GM18870 (cell line): Measurements from ENCODE around the gene BIRC2.
"Not testable (repeated sequence)": the region's sequence is repeated elsewhere in the genome, so short reads cannot be mapped to it uniquely, and the experiment has no call there.

Source experiments
- ATAC-seq: cut with Tn5 transposase; IDR thresholded peaks from one replicate; pipeline ENCODE4 v1.9.1; 2021; ENCODE audit warnings: moderate library complexity; ENCODE audit not compliant: unreplicated experiment

Gene BIRC2

DNA sequence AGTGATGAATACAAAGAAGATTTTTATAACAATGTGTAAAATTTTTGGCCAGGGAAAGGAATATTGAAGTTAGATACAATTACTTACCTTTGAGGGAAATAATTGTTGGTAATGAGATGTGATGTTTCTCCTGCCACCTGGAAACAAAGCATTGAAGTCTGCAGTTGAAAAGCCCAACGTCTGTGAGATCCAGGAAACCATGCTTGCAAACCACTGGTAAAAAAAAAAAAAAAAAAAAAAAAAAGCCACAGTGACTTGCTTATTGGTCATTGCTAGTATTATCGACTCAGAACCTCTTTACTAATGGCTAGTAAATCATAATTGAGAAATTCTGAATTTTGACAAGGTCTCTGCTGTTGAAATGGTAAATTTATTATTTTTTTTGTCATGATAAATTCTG lies 24.5 kb upstream of the BIRC2 start:
- no peak for ATAC-seq

DNA sequence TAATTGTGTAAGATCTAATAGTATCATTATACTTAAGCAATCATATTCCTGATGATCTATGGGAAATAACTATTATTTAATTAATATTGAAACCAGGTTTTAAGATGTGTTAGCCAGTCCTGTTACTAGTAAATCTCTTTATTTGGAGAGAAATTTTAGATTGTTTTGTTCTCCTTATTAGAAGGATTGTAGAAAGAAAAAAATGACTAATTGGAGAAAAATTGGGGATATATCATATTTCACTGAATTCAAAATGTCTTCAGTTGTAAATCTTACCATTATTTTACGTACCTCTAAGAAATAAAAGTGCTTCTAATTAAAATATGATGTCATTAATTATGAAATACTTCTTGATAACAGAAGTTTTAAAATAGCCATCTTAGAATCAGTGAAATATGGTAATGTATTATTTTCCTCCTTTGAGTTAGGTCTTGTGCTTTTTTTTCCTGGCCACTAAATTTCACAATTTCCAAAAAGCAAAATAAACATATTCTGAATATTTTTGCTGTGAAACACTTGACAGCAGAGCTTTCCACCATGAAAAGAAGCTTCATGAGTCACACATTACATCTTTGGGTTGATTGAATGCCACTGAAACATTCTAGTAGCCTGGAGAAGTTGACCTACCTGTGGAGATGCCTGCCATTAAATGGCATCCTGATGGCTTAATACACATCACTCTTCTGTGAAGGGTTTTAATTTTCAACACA lies 23.3 kb upstream of the BIRC2 start:
- ATAC-seq: no peak

DNA sequence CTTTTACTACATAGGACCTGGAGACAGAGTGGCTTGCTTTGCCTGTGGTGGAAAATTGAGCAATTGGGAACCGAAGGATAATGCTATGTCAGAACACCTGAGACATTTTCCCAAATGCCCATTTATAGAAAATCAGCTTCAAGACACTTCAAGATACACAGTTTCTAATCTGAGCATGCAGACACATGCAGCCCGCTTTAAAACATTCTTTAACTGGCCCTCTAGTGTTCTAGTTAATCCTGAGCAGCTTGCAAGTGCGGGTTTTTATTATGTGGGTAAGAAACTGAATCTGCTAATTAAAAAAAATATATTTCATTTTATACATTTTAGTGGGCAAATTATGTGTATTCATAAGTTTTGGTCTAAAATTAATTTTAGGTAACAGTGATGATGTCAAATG lies 21.9 kb upstream of the BIRC2 start:
- no peak for ATAC-seq

DNA sequence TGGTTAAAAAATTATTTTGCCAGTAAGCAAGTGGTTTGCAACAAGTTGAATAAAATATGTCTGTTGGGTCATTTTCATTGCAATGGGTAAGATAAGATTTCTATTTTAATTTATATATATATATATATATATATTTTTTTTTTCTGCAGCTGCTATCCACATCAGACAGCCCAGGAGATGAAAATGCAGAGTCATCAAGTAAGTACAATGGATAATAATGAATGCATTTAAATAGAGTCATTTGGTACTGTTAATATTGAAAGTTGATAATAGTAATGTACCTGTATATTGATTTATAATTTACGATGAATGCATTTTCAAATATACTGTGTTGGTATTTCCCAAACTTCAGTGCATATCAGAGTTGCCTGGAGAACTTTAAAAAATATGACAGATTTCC lies 18.3 kb upstream of the BIRC2 start:
- no peak for ATAC-seq

DNA sequence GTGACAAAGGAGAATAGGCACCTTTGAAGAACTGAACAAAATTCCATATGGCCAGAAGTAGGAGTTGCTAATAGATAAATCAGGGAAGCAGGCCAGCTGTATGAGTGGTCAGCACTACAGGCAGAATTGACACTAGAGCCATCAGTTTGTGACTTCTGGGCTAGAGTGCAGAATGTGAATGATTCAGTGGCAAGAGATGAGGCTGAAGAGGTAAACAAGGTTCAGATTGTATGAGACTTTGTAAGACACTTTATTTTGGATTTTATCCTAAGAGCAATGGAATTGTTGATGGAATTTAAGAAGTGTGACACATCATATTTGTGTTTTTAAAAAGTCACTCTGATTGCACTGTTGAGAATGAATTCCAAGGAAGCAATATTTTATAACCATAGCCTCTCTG lies 16.8 kb upstream of the BIRC2 start:
- ATAC-seq: no peak

DNA sequence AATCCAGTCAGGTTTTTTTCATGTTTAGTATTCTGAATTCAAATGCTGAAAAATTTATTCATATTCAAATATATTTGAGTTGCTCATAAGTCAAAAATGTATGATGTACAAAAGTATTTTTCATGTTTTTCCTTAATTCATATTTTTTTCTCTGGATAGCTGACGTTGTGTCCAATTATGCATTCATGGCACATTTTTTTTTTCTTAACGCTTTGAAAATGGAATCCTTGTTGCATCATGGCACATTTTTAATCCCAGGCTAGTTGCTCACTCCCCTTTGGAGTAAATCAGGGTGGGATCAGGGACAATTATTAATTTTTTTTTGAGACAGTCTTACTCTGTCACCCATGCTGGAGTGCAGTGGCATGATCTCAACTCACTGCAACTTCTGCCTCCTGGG lies 15.7 kb upstream of the BIRC2 start:
- no peak for ATAC-seq

DNA sequence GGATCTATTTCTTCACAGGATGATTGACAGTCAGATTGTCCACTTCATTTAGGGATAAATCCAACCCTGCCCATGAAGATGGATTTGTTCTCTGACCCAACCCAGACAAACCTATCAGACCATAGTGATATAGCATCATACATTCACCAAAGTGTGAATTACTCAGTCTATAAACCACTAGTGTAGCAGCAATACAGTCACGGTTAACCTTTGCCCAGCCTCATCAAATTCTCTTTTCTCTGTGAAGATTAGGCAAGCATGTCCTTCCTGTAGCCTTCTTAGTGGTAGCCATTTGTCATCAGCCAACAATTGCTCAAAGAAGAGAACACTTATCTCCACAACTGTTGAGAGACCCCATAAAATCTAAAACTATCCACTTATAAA lies 14.4 kb upstream of the BIRC2 start:
- no peak for ATAC-seq

DNA sequence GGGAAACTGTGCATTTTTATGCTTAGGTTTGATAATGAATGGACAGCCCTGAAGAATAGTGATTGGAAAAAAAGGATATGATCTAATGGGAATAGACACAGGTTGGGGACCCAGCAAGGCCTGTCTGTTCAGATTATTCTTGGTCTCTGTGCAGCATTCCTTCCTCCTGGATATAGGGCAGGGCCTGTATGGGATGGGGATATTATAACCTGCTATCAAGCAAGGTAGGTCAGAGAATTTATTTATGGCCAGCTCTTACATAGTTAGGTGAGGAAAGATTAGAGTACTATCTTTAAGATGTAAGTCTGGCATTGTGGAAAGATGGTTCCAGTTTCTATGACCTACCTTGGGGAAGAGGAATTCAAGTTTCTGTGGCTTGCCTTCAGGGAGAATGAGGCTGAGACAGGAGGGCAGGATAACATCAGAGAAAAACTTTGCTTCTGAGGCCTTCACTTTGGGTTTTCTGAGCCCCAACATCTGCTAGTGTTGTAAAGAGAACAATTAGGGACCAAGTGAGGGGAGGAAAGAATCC lies 8.5 kb upstream of the BIRC2 start:
- ATAC-seq: no peak

DNA sequence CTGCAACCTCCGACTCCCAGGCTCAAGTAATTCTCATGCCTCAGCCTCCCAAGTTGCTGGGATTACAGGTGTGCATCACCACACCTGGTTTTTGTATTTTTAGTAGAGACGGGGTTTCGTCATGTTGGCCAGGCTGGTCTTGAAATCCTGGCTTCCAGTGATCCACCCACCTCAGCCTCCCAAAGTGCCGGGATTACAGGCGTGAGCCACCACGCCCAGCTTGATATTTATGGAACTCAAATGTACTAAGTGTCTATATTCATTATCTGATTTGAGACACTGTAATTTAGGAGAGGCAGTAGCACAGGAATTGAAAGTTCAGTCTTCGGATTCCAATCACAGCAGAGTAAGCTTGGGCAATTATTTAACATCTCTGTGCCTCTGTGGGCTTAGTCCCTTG lies 5.7 kb upstream of the BIRC2 start:
- ATAC-seq: not testable (repeated sequence)

DNA sequence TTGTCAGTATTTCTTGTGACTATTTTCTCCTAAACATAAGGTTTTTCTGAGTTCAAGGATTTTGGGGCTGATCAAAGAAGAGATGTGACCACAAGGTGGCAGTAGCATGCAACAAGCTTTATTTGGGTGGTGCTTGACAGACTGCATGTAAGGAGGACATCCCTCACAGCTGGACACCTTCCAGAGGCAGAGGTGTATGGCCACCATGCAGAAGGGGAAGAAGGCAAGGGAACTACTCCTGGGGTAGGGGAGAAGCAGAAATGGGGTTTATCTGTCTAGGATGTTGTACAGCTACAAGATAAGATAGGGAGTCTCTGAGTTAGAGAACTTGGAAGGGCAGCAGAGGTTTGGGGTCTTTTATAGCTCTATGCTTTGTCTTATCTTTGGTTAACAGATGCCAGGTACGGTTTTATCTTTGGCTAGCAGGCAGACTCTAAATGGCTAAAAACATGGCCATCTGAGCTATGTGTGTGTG lies 5.1 kb upstream of the BIRC2 start:
- ATAC-seq: peak; percentile 33

DNA sequence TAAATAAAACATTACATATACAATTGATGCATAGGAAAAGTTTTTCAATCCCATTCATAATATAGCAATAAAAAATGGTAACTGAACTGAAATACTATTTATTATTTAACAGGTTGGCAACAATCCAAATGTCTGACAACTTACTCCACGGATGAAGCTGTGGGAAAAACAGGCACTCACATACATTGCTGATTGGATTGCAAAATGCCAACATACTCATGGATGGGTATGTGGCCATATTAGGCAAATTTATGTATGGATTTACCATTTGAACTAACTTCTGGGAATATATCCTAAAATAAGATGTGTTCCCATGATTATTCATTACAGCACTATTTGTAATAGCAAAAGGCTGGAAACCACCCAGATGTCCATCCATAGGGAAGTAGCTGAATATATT lies 3.2 kb upstream of the BIRC2 start:
- no peak for ATAC-seq

DNA sequence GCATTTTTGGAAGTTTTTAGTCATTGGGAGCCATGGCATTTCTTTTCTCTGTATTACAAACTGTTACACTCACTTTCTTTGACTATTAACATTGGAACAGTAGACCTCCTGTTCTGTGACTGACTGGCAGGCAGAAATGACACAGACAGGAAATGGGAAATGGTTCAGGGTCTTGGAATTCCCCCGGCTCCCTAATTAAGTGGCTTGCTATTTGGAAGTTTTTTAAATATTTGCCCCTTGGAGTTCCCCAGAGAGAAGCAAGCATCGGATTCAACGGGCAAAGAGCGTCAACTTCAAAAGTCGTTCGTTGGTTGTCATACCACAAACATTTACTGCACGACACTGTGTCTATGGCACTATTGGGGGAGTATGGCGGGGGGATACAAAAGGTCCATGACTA lies 1.1 kb upstream of the BIRC2 start:
- ATAC-seq: peak; percentile 37

DNA sequence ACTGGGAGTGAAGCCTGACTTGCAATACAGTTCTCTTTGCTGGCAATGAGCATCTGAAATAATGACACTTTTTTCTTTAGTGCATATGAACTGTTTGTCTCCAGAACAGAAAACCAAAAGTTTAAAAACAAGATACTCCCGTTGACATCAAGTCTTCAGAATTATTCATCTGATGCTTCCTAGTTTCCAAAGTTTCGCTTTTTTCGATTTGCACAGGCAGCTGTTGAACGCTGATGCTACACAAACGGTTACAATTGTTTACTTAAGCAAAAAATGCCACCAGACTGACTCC lies 612 bp upstream of the BIRC2 start:
- ATAC-seq: no peak

DNA sequence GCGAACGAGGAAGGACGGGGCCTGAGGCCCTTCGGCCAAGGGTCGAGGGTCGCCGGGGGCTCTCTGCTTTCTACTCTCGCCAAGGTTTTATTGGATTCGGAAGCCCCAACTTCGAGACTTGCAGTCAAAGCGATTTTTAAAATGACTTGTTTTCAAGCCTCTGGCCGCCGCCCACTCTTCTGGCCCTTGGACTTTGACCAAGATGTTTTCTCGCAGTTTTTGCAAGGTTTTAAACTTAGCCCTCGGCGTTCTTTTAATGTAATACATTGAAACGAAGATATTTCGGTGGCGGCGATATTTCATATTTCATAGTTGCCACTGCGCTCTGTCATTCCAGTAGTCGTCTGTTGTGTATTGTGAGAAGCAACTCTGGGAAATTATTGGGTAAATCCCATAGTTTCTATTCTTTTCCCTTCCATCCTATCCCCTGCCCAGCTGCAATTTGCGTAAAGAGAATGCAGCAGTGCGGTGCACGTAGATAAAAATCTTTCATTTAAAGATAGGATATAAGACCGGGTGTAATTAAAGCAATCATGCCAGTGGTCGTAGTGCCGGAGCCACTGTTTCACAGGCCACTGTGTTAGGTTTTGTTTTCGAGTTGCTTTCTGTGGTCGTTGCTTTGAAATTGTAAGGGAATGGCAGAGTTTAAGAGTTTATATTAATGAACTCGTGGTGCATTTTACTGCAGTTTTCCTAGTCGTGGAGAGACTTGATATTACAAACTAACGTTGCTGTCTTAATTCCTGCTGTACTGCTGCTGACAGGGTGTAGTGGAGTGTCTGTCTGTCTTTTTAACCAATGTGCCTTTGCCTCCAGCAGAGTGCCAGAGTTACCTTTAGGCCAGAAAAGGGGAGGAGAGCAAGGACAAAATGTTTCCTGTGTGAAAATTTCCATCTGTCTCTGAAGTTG lies 702 bp downstream of the BIRC2 start:
- peak; percentile 22 for ATAC-seq

DNA sequence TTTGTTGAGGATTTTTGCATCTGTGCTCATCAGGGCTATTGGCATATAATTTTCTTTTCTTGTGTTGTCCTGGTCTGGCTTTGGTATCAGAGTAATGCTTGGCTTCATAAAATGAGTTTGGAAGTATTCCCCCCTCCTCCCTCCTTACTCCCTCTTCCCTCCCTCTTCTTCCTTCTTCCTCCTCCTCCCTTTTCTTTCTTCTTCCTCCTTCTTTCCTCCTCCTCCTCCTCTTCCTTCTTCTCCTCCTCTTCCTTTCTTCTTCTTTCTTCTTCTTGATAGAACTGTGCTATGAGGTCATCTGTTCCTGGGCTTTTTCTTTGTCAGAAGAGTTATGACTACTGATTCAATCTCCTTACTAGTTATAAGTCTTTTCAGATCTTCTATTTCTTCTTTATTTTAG lies 10.1 kb downstream of the BIRC2 start:
- no peak for ATAC-seq

DNA sequence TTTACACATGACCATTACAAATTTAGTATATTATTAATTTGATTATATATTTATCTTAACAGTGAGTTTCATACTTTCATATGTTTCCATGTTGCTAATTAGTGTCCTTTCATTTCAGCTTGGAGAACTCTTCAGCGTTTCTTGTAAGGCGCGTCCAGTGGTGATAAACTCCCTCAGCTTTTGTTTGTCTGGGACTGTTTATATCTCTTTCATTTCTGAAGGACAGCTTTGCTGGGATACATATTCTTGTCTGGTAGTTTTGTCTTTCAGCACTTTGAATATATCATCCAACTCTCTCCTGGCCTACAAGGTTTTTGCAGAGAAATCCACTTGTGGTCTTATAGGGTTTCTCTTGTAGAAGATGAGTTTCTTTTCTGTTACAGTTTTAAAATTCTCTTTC lies 12.4 kb downstream of the BIRC2 start:
- no peak for ATAC-seq

DNA sequence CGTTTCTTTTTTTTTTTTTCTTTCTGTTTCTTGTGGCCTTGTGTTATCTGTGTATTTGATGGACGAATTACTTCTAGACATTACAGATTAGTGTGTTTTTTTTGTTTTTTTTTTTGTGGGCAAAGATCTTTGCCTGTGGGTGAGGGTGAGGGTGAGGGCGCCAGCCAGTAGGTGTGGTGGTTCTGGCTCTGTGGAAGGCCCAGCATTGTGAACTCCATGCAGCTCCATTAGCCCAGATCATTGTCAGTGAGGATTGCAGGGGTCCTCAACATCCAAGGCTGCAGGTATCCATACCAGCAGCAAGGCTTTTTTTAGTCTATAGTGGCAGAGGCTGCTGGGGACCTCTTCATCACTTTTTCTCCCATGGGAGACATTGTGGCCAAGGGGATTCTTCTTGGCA lies 13.7 kb downstream of the BIRC2 start:
- ATAC-seq: no peak

DNA sequence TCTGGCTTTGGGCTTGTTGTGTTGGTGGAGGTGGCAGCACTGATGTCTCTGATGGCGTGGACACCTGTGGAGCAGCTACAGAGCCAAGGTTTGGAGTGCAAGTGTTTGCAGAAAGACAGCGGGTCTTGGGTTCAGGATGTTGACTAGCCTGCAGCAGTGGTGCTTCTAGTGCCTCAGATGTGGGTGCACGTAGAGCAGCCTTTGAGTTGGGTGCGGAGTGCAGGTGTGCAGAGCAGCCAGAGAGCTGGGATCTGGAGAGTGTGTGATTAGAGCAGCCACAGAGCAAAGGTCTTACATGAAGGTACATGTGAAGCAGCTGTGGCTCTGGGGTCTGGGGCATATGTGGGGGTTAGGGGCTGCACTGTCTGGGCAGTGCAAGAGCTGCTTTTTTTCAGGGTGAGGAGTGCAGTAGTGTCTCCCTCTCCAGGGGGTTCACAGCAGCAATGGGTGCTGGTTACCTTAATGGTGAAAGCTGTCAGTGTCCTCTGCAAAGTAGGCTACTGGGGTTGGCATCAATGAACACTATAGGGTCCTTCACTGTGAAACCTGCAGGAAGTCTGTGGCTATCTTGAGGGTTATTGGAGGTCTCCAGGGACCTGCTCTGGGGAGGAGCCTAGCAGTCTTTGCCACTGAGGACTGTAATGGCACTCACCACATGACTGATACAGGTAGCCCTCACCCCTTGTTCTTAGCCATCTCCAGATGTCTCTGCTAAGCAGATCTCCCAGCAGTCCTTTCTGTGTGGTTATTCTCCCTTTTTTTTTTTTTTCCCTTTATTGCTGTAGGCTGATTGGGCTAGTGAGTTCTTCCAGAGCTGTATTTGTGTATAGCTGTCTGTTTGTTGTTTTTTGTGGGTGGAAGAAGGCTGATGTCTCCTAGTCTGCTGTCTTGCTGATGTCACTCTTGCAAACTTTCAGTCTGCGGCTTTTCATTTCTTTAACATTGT lies 14.3 kb downstream of the BIRC2 start:
- ATAC-seq: peak; percentile 83

DNA sequence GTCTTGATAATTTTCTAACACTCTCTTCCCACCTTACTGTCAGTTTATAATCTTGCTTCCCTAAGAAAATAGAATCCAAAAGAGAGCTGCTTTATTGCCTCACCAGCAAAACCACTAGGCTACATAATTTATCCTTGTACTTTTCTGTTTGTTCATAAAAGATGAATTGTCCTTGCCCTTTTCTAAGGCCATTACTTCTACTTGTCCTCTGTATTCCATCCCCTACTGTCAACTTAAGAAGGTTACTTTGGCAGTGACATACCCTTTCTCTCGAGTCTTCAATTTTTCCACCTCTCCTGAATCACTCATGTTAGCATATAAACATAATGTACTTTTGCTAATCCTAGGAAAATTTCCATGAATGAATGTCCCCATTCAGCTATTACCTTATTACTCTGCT lies 18.0 kb downstream of the BIRC2 start:
- no peak for ATAC-seq

DNA sequence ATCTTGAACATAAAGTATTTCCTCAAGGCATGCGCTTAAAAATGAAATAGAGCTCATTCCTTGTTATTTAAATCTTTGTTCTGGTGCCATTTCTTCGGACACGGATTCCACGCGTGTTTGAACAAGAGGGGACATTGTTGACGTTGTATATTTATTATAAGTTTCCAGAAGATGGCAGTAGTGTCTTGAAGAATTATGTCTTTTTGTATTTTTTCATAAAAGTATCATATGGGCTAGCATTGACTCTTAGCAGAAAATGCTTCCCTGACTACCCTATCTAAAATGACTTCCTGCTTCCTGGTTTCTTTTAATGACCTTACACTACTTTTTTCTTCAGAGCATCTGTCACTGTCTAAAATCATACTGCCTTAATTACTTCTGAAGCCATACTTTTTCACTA lies 20.4 kb downstream of the BIRC2 start:
- ATAC-seq: no peak

DNA sequence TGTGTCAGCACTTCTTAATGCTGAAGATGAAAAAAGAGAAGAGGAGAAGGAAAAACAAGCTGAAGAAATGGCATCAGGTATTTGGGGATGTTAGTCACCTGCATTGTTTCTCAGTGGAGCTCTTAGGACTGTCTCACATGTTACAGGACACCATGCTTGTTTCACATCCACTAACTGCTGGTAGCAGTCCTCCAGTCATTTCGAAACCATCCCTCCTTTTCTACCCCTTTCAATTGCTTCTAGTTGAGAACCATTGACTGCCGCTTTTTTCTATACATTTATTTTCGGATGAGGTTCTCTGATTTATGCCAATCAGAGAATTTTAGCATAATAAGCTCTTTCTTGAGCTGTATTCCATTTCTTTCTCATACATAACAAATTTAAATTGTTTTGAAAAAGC lies 21.5 kb downstream of the BIRC2 start:
- peak; percentile 100 for ATAC-seq
